NCI-H187 (cell line): Measurements from ENCODE around the gene DNAJC21.

ENCODE experiments used
- DNase-seq, 2 experiments: peaks; one replicate each; lab custom pipeline; 2025; lab: John Stamatoyannopoulos, UW

DNAJC21 gene

GRCh38 chr5:34982823-34983222 is 53.5 kb downstream of the DNAJC21 start:
- DNase-seq = no peak

GRCh38 chr5:34986965-34987364 is 57.6 kb downstream of the DNAJC21 start:
- no peak for DNase-seq

DNA sequence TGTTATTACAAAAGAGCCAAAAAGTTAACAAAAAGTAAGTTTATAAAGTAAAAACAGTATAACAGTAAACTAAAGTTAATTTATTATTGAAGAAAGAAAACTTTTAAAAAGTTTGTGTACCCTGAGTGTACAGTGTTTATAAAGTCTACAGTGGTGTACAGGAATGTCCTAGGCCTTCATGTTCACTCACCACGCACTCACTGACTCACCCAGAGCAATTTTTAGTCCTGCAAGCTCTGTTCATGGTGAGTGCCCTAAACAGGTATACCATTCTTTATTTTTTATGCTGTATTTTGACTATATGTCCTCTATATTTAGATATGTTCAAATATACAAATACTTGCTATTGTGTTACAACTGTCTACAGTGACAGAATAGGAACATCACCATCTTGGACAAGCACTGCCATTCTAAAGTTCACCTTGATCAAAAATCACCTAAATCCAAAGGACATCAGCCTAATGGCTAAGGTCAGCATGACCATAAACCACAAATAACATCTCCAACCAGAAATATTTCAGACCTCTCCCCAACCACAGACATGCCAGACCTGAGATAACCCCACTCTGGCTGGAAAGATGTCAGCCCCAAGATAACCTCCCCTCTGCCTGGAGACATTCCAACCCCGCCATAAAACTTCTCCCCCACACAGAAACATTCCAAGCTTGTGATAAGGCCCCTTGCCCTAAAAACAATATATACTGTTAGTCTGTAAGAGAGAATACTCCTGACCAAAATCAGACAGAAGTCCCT is 62.3 kb downstream of the DNAJC21 start:
- no peak for DNase-seq

DNA sequence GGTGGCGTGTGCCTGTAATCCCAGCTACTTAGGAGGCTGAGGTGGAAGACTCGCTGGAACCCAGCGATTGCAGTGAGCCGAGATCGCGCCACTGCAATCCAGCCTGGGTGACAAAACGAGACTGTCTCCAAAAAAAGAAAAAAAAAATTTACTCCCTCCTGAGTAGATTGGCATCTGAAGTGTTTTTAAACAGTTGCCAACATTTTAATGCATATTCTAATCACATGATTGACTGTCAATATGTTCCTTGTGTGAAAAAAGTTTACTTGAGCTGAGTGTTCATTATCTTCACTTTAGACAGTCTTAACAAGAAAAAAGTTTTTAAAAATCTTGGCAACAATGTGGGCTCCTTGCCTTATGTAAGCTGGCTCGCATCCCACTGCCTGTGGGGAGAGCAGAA is 64.6 kb downstream of the DNAJC21 start:
- DNase-seq = no peak

GRCh38 chr5:34996261-34996660 is 66.9 kb downstream of the DNAJC21 start:
- no peak for DNase-seq

GRCh38 chr5:34998058-34998789 is 68.9 kb downstream of the DNAJC21 start:
- no peak for DNase-seq

GRCh38 chr5:35001842-35002241 is 72.5 kb downstream of the DNAJC21 start:
- DNase-seq = no peak

DNA sequence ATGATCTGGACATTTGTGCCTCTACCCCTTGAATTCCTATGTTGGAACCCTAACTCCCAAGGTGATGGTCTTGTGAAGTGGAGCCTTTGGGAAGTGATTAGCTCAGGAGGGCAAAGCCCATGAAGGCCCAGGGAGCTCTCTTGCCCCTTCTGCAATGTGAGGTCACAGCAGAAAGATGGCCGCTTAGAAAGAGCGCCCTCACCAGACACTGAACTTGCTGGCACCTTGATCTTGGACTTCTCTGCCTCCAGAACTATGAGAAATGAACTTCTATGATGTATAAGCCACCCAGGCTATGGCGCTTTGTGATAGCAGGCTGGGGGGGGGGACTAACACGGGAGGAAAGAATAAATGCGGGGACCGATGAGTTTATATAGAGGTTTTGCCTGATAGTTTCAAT is 73.1 kb downstream of the DNAJC21 start:
- DNase-seq = no peak

- peak in 1 of 2 experiments; percentile 38 for DNase-seq
Measured at GRCh38 chr5:35003018-35003957, 73.9 kb downstream of the DNAJC21 start.

DNA sequence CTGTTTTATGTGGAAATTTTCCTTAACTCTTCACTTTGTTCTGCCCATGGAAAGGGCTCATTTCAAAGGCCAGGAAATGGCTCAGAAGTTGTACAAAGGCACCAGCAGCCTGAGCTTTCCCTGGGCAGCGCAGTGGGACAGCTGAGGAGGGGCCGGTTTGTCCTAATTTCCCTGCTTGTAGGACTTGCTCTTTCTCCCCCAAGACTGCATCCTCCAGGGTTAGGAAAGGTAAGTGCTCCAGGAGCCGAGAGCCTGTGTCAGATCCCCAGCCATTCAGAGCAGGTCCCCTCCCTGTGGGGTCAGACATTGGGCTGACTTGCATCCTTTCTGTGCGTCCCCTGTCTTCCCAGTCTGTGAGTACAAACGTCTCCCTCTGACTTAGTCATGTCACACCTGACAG is 74.8 kb downstream of the DNAJC21 start:
- DNase-seq = no peak

- no peak for DNase-seq
Measured at GRCh38 chr5:35004771-35005170, 75.4 kb downstream of the DNAJC21 start.
